ENCODE data around the gene COL4A3.
"Not testable (repeated sequence)": the region's sequence is repeated elsewhere in the genome, so short reads cannot be mapped to it uniquely, and the experiment has no call there.

COL4A3 gene

DNA sequence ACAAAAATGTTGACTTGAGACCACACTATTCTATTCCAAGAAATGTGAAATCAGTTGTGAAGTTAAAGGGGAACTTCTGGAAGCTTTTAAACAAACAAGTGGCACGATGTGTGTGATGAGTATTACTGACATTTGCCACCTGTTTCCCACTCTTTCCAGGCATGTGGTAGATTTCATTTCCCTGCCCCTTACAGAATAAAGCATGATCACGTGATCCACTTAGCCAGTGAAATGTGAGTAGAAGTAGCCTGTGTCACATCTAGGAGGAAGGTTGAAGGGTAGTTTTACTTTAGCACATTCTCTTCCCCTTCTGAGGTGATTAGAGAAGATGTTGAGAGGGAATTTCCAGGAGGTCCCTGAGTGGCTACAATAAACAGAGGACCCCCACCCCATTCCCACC, 4.3 kb upstream of the COL4A3 start:
- DNase-seq (ENCODE audit: low spot score): no peak

DNA sequence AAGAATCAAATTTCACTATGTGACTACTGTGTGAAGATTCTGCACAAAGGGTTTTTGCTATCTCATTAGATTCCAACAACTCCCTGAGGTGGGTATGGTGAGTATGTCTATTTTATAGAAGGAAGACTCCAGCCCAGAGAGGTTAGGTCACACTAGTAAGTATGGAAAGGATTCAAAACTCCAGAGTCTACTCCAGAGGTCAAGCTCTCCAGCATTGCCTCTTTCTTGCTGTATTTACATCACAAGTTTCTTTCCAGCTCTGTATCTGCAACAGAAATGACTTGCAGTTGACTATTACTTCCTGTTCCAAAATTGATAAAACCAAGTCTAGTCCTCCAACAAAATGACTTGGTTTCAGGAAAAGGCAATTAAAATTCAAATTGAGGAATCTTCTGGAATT, 2.5 kb upstream of the COL4A3 start:
- no peak for DNase-seq (ENCODE audit: low spot score)

DNA sequence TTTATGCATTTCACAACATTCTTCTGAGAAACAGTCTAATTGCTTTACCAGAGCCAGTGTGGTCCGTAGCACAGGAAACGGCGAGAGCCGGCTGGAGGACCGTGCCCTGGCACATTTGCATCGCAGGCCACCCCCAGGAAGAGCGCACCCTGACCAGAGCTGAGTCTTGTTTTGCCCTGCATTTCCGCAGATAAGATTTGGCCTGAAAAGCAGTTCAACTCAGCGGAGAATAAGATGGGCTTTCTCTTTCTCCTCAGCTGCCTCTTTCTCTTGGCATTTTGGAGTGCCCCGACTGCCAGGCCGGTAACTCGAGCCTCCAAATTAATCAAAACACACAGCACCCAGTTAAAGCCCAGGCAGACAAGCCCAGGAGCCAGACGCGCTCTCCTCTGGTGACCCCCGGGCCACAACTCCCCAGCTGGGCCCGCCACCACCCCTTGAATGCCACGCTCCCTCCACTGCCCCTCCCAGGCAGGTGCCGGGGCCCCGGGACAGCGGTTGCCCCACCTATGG, 883 bp upstream of the COL4A3 start:
- peak; percentile 11 for DNase-seq (ENCODE audit: low spot score)

DNA sequence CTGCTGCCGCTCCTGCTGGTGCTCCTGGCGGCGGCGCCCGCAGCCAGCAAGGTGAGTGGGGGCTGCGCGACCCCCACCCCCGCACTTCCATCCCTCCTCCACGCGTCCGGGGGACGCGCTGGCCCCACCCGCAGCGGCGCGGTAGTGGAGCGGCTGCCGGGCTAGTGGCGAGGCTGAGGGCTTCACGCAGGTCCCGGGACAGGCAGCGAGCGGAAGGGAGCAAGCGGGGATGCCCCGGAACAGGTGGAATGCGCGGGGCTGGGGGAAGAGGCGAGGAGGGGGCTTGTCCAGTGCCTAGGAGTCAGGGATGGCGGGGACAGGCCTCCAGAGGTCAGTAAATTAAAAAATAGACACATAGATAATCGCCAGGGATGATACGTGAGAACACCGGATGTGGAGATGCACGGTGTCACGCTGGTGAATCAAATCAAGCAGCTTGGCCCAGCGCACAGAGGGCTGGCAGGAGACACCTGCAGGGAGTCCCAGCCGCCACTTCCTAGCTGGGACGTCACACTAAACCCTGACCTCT, 403 bp downstream of the COL4A3 start:
- no peak for DNase-seq (ENCODE audit: low spot score)

DNA sequence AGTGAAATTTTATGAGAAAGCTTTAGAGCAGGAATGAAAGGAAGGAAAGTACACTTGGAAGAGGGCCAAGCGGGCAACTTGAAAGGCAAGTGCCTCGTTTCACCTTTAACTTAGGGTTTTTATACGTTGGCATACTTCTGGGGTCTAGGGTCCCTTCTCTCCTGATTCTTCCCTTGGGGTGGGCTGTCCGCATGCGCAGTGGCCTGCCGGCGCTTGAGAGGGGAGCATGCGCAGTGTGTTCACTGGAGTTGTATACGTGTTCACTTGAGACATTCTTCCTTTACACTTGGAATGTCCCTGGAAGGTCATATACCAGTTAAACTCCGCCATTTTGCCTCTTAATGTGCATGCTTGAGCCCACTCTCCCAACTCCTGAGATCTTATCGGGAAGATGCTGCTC, 7.4 kb downstream of the COL4A3 start:
- DNase-seq (ENCODE audit: low spot score): not testable (repeated sequence)

DNA sequence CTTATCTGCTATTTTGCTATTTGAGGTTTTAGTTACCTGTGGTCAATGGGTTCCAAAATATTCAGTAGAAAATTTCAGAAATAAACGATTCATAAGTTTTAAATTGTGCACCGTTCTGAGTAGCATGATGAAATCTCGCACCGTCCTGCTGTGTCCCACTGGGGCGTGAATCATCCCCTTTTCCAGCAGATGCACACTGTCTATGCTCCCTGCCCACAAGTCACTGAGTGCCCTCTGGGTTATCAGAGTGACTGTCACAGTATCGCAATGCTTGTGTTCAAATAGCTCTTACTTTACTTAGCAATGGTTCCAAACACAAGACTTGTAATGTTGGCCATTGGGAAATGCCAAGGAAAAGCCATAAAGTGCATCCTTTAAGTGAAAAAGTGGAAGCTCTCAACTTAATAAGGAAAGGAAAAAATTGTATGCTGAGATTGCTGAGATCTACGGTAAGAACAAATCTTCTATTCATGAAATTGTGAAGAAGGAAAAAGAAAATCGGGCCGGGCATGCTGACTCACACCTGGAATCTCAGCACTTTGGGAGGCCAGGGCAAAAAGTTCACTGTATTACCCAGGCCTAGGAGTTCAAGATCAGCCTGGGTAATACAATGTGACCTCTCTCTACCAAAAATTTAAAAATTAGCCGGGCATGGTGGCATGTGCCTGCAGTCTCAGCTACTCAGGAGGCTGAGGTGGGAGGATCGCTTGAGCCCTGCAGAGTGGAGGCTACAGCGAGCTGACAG, 13.3 kb downstream of the COL4A3 start:
- DNase-seq (ENCODE audit: low spot score): no peak

DNA sequence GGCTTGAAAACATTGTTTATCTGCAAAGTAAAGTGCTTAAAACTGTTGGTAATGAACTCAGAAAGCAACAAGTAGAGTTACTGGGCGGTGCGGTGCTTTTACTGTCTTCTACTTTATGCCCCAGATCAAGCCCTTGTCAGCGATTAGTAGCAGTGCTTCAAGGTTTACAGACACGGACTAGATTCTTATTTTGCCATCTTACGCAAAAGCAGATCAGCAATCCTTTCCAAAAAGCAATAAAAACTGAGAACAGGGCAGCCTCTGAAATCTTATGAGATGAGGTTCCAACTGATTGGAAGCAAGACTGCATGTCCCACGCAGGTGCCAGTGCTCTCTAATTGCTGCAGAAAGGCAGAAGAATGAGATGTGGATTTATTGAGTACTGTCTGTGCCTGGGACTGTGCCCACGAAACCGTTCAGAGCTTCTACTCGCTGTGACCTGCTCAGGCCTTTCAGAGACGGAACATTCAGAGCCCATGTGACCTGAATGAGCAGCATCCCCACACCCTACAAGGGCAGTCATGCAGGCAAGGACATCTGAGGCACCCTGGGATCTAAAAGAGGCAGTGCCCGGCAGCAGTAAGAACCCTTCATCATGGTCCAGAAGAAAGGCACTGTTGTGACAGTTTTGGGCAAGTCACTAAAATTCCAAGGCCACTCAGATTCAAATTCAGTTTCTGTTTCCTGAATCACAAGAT, 15.7 kb downstream of the COL4A3 start:
- no peak for DNase-seq (ENCODE audit: low spot score)

DNA sequence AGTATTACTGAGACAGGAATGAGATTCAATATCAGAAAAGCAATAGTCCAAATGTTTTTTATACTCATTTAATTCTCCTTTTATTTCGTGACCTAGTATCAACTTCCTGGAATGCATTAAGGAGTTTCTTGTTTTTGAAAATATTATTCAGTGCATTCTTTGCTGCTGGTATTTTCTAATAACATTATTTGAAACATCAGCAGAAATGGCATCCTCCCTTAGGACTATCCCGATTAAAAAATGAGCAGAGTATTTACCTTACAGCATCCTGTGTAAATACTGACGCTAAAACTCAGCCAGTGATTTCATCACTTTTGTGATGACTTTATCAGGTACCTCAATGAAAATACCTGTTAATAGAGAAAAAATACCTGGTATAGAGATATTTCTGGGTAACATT, 16.3 kb downstream of the COL4A3 start:
- DNase-seq (ENCODE audit: low spot score): no peak

DNA sequence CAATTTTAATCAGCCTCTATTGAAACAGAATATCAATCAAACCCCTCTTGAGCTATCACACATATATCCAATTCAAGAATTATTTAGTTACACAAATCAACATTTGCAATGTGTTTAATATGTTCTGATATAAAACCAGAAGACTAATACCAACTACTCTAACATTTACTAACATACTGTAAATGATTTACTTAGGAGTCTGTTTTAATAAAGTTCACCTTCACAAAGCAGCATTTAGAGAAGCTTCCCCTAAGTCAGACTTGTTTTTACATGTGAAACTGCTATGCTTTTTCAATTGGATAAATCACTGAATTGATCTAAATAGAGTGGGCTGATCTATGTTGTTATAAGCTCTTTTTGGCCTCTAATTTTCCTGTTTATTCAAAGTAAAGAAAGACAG, 18.3 kb downstream of the COL4A3 start:
- no peak for DNase-seq (ENCODE audit: low spot score)

DNA sequence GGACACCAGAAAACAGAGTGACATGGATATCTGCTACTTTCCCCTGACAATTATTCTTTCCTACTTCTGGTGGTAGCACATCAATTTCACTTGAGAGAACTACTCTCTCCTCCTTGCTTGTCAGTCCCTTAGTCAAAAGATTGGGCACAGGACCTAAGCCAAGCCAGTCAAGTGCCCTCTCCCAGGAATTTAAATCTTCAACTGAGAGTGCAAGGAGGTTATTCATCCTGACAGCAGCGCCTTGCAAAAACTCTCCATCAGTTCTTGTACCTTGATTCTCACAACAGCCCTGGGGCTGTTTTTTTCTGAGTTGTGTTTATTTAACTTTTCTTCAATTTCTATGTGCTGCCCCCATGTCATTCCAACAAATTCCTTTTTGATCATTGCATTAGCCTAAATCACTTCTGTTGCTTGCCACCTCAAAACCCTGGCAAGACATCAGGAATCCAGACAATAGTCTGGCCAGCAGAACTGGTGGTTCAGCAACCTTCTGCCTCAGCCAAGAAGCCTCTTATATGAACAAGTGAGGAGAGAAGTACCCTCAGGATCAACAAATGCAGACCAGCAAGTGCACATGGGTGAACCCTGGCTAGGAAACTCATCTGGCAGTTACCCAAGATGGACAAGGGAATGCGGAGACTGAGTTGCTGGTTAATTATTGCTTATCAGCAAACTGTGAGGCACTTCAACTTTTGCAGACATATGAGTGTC, 19.4 kb downstream of the COL4A3 start:
- no peak for DNase-seq (ENCODE audit: low spot score)

DNA sequence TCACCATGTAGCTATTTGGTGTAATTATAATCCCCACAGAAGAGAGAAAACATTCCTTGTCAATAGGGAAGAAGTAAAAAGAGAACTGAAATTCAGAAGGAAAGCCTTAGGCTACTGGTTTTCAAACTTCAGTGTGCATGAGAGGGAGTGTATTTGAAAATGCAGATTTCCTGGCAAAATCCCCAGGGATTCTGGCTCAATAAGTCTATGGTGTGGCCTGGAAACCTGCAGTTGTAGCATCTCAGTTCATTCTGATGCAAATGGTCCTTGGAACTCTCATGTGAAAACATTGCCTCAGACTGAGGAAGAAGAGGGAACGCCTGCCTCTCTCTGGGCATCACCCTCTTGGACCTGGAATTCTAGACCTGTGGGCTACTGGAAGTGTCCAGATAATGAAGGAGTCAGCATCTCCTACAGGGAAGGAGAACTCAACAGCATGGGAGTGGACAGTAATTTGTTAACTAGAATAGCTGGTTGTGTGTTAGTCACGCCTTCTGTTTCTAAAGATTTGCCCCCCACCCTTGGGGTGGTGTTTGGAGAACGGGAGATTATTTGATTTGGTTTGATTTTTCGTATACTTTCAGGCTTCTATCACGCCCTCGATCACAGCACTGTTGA, 21.3 kb downstream of the COL4A3 start:
- no peak for DNase-seq (ENCODE audit: low spot score)

DNA sequence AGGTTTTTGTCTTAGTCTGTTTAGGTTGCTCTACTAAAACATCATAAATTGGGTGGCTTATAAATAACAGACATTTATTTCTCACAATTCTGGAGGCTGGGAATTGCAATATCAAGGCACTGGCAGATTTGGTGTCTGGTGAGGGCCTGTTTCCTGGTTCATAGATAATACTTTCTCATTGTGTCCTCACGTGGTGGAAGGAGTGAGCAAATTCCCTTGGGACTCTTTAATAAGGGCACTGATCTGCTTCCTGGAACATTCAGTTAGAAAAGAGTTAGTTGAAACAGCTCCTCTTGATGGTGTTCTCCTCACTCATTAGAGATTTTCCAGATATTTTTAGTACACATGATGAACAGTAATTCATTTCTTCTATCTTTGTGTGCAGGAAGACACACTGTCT, 22.3 kb downstream of the COL4A3 start:
- DNase-seq (ENCODE audit: low spot score): no peak

DNA sequence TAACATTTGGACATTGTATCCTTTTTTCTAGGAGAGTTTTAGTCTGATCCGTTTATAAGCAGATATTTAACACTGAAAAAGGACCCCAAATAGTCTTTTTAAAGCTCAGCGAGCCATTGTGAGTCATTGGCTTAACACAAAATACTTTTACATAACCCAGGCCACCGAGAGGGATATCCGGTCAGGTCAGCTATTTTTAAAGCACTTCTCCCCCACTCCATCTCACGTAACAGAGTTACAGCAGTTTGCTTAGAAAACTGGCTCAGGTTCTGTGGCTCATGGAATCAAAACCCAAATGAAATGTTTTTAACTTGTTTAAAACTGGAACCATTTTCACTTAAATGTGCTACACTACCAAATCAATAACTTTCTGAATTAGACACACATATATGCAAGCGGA, 23.9 kb downstream of the COL4A3 start:
- DNase-seq (ENCODE audit: low spot score): no peak

DNA sequence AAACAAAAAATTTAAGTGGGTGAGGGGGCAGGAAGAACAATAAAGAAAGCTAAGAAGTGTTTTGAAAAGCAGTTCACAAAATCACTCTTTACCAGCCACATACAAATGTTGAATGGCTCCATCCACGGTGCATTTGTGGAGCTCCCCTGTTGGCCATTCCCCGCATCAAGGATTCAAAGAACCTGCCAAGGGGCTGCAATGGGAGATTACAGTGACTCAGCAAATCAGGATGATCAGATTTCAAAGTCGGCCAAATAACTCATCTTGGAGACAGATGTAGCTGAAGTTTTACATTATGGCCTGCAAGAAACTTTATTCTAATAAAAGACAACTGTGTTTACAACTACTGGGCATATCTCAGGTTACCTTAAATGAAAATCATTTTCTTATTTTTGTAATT, 26.9 kb downstream of the COL4A3 start:
- DNase-seq (ENCODE audit: low spot score): no peak

DNA sequence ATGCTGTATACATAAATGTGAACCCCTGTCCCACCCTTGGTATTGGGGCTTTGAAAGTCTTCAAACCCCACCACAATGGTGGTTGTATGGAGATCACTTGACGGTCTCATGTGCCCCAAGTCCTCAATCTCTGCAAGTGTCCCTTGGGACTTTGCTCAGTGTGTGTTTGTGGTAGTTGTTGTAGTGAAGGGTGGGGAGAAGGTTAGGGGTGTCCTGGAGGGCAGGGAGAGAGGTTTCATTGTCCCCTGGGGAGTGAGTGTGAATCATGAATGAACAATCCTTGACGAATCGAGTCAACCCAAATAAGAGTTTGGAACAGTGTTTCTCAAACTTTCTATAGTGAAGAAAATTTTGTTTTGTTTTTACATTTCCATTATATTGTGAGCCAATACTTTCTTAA, 28.1 kb downstream of the COL4A3 start:
- no peak for DNase-seq (ENCODE audit: low spot score)

DNA sequence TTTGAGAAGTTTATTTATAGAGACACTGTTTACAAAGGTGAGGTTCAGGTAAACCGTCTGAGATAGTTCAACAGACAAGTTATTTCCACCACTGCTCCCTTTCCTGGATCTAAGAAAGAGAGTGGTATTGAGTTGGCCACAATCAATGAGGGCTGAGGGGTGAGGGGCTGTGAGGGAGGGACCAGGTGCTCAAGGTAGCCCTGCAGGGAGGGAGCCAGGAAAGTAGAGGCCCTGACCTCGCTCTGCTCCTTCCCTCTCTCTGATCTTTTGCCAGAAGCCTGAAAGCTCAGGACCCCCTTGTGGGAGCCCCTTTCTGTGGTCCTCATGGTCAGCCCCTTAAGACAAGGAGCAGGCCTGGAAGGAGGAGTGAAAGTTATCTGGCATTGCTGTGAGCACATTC, 29.8 kb downstream of the COL4A3 start:
- no peak for DNase-seq (ENCODE audit: low spot score)

DNA sequence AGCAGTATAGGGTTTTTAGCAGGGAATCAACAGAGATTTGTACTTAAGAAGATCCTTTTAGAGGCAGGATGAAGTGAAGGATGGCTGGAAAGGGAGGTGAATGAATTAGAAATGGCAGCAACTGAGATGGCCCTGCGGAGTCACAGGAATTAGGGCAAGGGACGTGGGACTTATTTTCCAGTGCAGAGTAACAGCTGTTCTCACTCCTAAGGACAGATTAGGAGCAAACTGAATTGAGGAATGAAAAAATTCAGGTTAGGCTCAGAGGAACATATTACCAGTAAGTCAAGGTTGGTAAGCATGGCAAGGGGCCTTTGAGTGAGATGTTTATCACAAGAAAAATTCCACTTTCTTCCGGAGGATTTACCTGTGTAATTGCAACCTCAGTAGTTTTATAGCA, 34.4 kb downstream of the COL4A3 start:
- no peak for DNase-seq (ENCODE audit: low spot score)

DNA sequence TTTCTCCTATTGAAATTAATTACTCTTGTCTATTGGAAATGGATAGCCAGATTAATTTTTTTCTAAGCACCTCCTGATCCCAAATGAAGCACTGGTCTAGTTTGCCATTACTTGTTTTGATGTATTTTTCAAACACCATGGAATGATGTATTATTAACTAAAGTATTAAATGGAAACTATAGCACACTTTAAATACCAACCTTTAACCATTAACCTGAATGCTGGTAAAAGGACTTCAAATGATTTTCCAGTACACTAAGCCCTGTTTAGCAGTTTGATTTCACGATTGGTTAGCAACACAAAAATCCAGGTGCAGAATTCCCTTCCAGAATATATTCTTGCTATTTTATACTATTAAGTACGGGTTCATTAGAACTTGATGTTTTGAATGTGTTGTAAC, 37.3 kb downstream of the COL4A3 start:
- DNase-seq (ENCODE audit: low spot score): no peak

DNA sequence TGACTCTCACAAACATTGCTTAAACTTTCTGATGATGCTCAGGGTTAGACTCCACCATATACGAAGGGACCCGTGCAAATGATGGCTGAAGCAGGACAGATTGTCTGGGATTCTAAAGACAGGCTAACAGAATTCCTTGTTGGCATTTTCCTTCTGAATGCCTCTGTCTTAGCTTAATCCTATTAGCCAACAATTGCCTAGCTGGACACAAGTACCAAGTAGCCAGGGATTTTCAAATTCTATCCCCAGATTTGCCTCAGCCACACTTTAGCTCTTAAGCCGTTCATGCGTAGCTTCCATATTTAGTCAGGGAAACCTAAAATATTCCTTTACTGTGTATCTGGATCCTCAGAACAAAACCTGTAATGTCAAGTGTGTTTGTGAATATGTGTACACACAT, 40.0 kb downstream of the COL4A3 start:
- no peak for DNase-seq (ENCODE audit: low spot score)

DNA sequence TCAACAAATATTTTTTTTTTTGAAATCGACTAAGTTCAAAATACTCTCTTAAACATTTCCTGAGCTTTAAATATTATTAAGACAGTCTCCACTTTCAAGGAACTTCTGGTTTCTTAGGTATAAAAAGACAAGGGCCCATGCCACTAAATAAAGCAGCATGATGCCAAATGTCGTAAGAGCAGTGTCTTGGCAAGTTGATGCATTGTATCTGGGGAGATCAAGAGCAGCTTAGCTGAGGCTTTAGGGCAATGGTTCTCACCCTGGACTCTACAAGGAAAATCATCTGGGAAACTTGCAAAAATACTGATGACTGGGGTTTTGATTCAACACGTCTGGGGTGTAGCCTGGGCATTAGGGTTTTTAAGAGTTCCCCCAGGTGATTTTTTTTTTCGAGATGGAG, 41.3 kb downstream of the COL4A3 start:
- DNase-seq (ENCODE audit: low spot score): no peak

DNA sequence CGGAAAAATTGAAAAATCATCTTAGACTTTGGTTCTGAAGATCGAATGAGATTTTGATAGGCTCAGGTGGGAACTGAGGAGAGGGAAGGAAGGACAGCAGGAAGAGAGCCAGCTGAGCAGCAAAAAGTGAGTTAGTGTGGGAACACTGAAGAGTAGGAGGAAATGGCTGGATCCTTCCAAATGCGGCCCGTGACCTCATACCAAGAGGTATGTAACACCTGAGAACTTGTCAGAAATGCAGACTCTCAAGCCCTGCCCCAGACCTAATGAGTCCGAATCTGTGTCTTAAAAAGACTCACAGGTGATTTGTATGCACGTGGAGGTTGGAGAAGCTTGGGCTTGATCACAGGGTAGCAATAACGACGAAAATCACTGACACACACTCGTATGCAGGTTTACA, 42.0 kb downstream of the COL4A3 start:
- DNase-seq (ENCODE audit: low spot score): no peak

DNA sequence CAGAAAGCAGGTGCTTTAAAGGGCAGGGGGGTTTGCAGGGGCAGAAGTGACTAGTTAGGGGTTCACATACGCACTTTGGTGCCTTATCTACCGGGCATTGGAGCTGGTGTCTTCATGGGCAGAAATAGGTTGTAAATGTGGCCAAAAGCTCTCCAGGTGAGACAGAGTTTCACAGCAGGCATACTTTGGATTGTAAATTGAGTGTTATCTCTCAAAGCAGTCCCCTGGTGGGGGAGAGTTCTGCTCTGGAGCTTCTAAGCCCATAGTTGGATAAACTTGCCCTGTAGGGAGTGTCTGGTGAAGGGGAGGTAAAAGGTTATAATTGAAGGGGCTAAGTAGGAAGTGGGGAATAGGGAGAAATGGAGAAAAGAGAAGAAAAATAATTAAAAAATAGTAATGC, 43.1 kb downstream of the COL4A3 start:
- no peak for DNase-seq (ENCODE audit: low spot score)
